ENCODE measurements around the gene AKAP10. TPM values are rescaled to one million over a fixed set of nuclear protein-coding genes. Genes with fewer than 3 reads are reported as not detected.
"Not testable (repeated sequence)": the region's sequence is repeated elsewhere in the genome, so short reads cannot be mapped to it uniquely, and the experiment has no call there.

Gene AKAP10
- polyA plus RNA-seq, 3 donors: 13.1 to 62.6 (median 15.4) TPM

DNA sequence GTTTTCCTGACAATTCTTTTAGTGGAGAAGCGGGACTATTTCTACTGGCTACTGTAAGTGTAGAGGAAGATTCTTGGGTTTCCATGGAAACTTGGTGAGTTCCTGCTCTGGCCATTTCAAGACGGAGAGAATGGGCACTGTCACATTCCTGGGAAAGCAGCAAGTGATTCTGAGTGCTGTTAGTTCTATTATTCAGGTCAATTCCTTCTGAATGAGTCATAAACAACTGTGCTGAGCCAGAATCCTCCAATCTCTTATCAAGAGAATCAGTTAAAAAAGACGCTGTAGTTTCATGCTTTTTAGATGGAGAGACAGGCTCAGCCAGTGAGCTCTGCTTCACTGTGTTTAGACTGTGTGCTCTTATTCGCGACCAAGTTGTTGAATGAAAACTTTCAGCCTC is 19.6 kb downstream of the AKAP10 start:
- no peaks in the 10 kb centered on the region for H3K9me3 ChIP-seq (replicated peaks in 1 of 2; ENCODE audit: control insufficient read depth in 1 of 2, insufficient read depth in 1 of 2, low read length in 2 of 2)
- no peak overlapping the region for H3K4me3 ChIP-seq (replicated peaks in 1 of 3; ENCODE audit: low read depth in 2 of 3, low read length in 3 of 3)
- intact Hi-C loops (cut with micrococcal nuclease): no loop called here
- H3K4me2 ChIP-seq (replicated peaks; ENCODE audit: extremely low read depth, low read length, poor library complexity, severe bottlenecking): no peak overlapping the region
- H3K27me3 ChIP-seq (ENCODE audit: control insufficient read depth in 2 of 2, insufficient read depth in 2 of 2, low read length in 2 of 2): no peaks in the 10 kb centered on the region
- H3K4me1 ChIP-seq (ENCODE audit: control insufficient read depth in 1 of 2, insufficient read depth in 2 of 2, low read length in 2 of 2): peaks cover 0 to 8% of the 10 kb centered on the region in 2 donors
- peaks cover 100% of the 10 kb centered on the region for H4K20me1 ChIP-seq (ENCODE audit: insufficient read depth, low read length)
- Mint-ChIP-seq H3K27me3 (ENCODE audit: low read depth in 3 of 3) (no peaks in the 10 kb centered on the region), H3K4me3 (no peak overlapping the region), H3K4me1 (peaks cover 12% of the 10 kb centered on the region), H3K9me3 (no peaks in the 10 kb centered on the region), H3K27ac (peak overlapping the region in 1 of 7 donors; percentile 62), H3K36me3 (peaks cover 61 to 87% of the 10 kb centered on the region in 2 donors)
- H2AFZ ChIP-seq (ENCODE audit: insufficient read depth, low read depth, low read length, poor library complexity, severe bottlenecking): no peak overlapping the region
- TF ChIP-seq, protein P1, sequence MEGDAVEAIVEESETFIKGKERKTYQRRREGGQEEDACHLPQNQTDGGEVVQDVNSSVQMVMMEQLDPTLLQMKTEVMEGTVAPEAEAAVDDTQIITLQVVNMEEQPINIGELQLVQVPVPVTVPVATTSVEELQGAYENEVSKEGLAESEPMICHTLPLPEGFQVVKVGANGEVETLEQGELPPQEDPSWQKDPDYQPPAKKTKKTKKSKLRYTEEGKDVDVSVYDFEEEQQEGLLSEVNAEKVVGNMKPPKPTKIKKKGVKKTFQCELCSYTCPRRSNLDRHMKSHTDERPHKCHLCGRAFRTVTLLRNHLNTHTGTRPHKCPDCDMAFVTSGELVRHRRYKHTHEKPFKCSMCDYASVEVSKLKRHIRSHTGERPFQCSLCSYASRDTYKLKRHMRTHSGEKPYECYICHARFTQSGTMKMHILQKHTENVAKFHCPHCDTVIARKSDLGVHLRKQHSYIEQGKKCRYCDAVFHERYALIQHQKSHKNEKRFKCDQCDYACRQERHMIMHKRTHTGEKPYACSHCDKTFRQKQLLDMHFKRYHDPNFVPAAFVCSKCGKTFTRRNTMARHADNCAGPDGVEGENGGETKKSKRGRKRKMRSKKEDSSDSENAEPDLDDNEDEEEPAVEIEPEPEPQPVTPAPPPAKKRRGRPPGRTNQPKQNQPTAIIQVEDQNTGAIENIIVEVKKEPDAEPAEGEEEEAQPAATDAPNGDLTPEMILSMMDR (IDR thresholded peaks at IDR 0.05): no peak
- no CpG with 5 or more reads among the region's 5 CpGs for WGBS (ENCODE audit: insufficient coverage)
- peaks cover 100% of the 10 kb centered on the region for H3K79me2 ChIP-seq (ENCODE audit: insufficient read depth, low read length)
- no peak for DNase-seq
- peaks cover 72 to 96% of the 10 kb centered on the region in 2 donors for H3K36me3 ChIP-seq (replicated peaks in 1 of 2; ENCODE audit: control insufficient read depth in 1 of 2, insufficient read depth in 2 of 2, low read length in 2 of 2)
- no peak overlapping the region for H3K9ac ChIP-seq (ENCODE audit: insufficient read depth, low read length, poor library complexity, severe bottlenecking)
- no peak overlapping the region for H3K27ac ChIP-seq (ENCODE audit: low read depth in 1 of 2, low read length in 2 of 2)

DNA sequence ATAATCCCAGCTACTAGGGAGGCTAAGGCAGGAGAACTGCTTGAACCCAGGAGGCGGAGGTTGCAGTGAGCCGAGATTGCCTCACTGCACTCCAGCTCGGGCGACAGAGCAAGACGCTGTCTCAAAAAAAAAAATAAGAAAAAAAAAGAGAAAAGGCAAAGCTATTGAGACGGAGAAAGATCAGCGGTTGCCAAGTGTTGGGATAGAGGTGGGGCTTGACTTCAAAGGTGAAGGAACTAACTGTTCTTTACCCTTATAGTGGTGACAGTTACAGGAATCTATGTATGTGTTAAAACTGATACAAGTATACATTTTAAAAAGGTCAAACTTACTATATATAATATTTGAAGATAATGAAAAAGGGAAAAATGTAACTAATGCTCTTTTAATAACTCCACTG is 22.5 kb downstream of the AKAP10 start:
- H4K20me1 ChIP-seq (ENCODE audit: insufficient read depth, low read length): peaks cover 94% of the 10 kb centered on the region
- 98% methylated on average over 5 of the region's 7 CpGs for WGBS (ENCODE audit: insufficient coverage)
- no peak overlapping the region for H3K4me3 Mint-ChIP-seq
- no peak for DNase-seq
- no peak overlapping the region for H2AFZ ChIP-seq (ENCODE audit: insufficient read depth, low read depth, low read length, poor library complexity, severe bottlenecking)
- peak overlapping the region in 4 of 7 donors; percentile 15 to 78 (median 48) for H3K27ac Mint-ChIP-seq
- no peak overlapping the region for H3K9ac ChIP-seq (ENCODE audit: insufficient read depth, low read length, poor library complexity, severe bottlenecking)
- intact Hi-C loops (cut with micrococcal nuclease): no loop called here
- H3K27me3 Mint-ChIP-seq (ENCODE audit: low read depth in 3 of 3): no peaks in the 10 kb centered on the region
- H3K27ac ChIP-seq (ENCODE audit: low read depth in 1 of 2, low read length in 2 of 2): no peak overlapping the region
- TF ChIP-seq, protein P1 (IDR thresholded peaks at IDR 0.05): no peak
- H3K4me1 ChIP-seq (ENCODE audit: control insufficient read depth in 1 of 2, insufficient read depth in 2 of 2, low read length in 2 of 2): peaks cover 0 to 8% of the 10 kb centered on the region in 2 donors
- peaks cover 92% of the 10 kb centered on the region for H3K79me2 ChIP-seq (ENCODE audit: insufficient read depth, low read length)
- H3K4me1 Mint-ChIP-seq: peaks cover 16% of the 10 kb centered on the region
- H3K4me3 ChIP-seq (replicated peaks in 1 of 3; ENCODE audit: low read depth in 2 of 3, low read length in 3 of 3): no peak overlapping the region
- no peaks in the 10 kb centered on the region for H3K9me3 ChIP-seq (replicated peaks in 1 of 2; ENCODE audit: control insufficient read depth in 1 of 2, insufficient read depth in 1 of 2, low read length in 2 of 2)
- peaks cover 52 to 67% of the 10 kb centered on the region in 2 donors for H3K36me3 ChIP-seq (replicated peaks in 1 of 2; ENCODE audit: control insufficient read depth in 1 of 2, insufficient read depth in 2 of 2, low read length in 2 of 2)
- no peak overlapping the region for H3K4me2 ChIP-seq (replicated peaks; ENCODE audit: extremely low read depth, low read length, poor library complexity, severe bottlenecking)
- H3K36me3 Mint-ChIP-seq: peaks cover 46 to 77% of the 10 kb centered on the region in 2 donors
- no peaks in the 10 kb centered on the region for H3K9me3 Mint-ChIP-seq
- no peaks in the 10 kb centered on the region for H3K27me3 ChIP-seq (ENCODE audit: control insufficient read depth in 2 of 2, insufficient read depth in 2 of 2, low read length in 2 of 2)

DNA sequence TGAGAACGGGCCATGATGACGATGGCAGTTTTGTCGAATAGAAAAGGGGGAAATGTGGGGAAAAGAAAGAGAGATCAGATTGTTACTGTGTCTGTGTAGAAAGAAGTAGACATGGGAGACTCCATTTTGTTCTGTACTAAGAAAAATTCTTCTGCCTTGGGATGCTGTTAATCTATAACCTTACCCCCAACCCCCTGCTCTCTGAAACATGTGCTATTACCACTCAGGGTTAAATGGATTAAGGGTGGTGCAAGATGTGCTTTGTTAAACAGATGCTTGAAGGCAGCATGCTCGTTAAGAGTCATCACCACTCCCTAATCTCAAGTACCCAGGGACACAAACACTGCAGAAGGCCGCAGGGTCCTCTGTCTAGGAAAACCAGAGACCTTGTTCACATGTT is 26.2 kb downstream of the AKAP10 start:
- H3K79me2 ChIP-seq (ENCODE audit: insufficient read depth, low read length): peaks cover 92% of the 10 kb centered on the region
- peaks cover 0 to 12% of the 10 kb centered on the region in 2 donors for H3K4me1 ChIP-seq (ENCODE audit: control insufficient read depth in 1 of 2, insufficient read depth in 2 of 2, low read length in 2 of 2)
- H3K27ac ChIP-seq (ENCODE audit: low read depth in 1 of 2, low read length in 2 of 2); H3K27me3 ChIP-seq (ENCODE audit: control insufficient read depth in 2 of 2, insufficient read depth in 2 of 2, low read length in 2 of 2); H3K27me3 Mint-ChIP-seq (ENCODE audit: low read depth in 3 of 3); H3K9me3 ChIP-seq (replicated peaks in 1 of 2; ENCODE audit: control insufficient read depth in 1 of 2, insufficient read depth in 1 of 2, low read length in 2 of 2); H2AFZ ChIP-seq (ENCODE audit: insufficient read depth, low read depth, low read length, poor library complexity, severe bottlenecking); DNase-seq; H3K4me2 ChIP-seq (replicated peaks; ENCODE audit: extremely low read depth, low read length, poor library complexity, severe bottlenecking); H3K9me3 Mint-ChIP-seq; H3K9ac ChIP-seq (ENCODE audit: insufficient read depth, low read length, poor library complexity, severe bottlenecking); H3K4me3 Mint-ChIP-seq; H3K4me3 ChIP-seq (replicated peaks in 1 of 3; ENCODE audit: low read depth in 2 of 3, low read length in 3 of 3); intact Hi-C loops (cut with micrococcal nuclease): not testable (repeated sequence)
- WGBS (ENCODE audit: insufficient coverage): no CpG with 5 or more reads among the region's 5 CpGs
- peaks cover 94% of the 10 kb centered on the region for H4K20me1 ChIP-seq (ENCODE audit: insufficient read depth, low read length)
- Mint-ChIP-seq H3K36me3 (peaks cover 44 to 76% of the 10 kb centered on the region in 2 donors), H3K4me1 (peaks cover 25% of the 10 kb centered on the region), H3K27ac (peak overlapping the region in 1 of 7 donors; percentile 50)
- H3K36me3 ChIP-seq (replicated peaks in 1 of 2; ENCODE audit: control insufficient read depth in 1 of 2, insufficient read depth in 2 of 2, low read length in 2 of 2): peaks cover 39 to 65% of the 10 kb centered on the region in 2 donors

All from CD14-positive monocyte (primary cell).